ENCODE data around the gene DDX55.
"Not testable (repeated sequence)": the region's sequence is repeated elsewhere in the genome, so short reads cannot be mapped to it uniquely, and the experiment has no call there.

DDX55 gene, protein sequence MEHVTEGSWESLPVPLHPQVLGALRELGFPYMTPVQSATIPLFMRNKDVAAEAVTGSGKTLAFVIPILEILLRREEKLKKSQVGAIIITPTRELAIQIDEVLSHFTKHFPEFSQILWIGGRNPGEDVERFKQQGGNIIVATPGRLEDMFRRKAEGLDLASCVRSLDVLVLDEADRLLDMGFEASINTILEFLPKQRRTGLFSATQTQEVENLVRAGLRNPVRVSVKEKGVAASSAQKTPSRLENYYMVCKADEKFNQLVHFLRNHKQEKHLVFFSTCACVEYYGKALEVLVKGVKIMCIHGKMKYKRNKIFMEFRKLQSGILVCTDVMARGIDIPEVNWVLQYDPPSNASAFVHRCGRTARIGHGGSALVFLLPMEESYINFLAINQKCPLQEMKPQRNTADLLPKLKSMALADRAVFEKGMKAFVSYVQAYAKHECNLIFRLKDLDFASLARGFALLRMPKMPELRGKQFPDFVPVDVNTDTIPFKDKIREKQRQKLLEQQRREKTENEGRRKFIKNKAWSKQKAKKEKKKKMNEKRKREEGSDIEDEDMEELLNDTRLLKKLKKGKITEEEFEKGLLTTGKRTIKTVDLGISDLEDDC

GRCh38 chr12:123601602-123602489 is at the start of gene DDX55:
Gene DDX55 (plus strand): TSS chr12:123602099. CDS start chr12:123602149, 50 bp downstream.
- peak; percentile 71 to 73 for DNase-seq (ENCODE audit: extremely low read depth in 1 of 2, low read depth in 1 of 2)

DNA sequence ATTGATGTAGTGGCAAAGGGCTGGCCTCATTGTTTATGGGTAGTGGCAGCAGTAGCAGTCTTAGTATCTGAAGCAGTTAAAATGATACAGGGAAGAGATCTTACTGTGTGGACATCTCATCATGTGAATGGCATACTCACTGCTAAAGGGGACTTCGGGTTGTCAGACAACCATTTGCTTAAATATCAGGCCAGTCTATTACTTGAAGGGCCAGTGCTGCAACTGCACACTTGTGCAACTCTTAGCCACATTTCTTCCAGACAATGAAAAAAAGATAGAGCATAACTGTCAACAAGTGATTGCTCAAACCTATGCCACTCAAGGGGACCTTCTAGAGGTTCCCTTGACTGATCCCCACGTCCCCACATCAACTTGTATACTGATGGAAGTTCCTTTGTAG is 47.8 kb upstream of the DDX55 start:
- DNase-seq (ENCODE audit: extremely low read depth in 1 of 2, low read depth in 1 of 2) = not testable (repeated sequence)

DNA sequence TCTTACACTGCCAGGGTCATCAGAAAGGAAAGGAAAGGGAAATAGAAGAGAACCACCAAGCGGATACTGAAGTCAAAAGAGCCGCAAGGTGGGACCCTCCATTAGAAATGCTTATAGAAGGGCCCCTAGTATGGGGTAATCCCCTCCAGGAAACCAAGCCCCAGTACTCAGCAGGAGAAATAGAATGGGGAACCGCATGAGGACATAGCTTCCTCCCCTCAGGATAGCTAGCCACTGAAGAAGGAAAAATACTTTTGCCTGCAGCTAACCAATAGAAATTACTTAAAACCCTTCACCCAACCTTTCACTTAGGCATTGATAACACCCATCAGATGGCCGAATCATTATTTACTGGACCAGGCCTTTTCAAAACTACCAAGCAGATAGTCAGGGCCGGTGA is 47.1 kb upstream of the DDX55 start:
- DNase-seq (ENCODE audit: extremely low read depth in 1 of 2, low read depth in 1 of 2) = not testable (repeated sequence)

DNA sequence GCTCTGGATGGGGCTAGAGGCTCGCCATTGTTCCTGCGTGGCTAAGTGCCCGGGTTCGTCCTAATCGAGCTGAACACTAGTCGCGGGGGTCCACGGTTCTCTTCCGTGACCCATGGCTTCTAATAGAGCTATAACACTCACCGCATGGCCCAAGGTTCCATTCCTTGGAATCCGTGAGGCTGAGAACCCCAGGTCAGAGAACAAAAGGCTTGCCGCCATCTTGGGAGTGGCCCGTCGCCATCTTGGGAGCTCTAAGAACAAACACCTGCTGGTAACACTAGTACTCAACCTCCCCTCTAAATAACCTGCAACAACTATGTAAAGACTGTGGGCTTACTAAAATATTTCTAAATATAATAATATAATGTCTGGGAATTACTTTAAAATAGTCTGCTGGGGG is 43.4 kb upstream of the DDX55 start:
- DNase-seq (ENCODE audit: extremely low read depth in 1 of 2, low read depth in 1 of 2) = not testable (repeated sequence)

DNA sequence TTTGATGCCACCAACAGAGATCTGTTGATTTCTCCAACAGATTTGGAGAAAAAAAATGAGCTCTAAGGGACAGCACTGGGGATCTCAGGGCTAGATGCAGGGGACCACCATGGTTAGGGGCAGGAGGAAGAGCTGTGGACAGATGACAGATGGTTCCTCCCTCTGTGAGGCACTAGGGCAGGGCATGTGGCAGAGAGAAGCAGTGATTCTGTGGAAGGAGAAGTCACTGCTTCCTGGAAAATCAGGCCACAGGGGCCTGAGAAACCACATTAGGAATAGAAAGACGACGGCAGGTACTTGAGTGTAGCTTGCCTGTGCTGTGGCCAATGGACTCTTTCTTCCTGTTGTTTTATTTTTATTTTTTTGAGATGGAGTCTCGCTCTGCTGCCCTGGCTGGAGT is 42.4 kb upstream of the DDX55 start:
- DNase-seq (ENCODE audit: extremely low read depth in 1 of 2, low read depth in 1 of 2) = no peak

- no peak for DNase-seq (ENCODE audit: extremely low read depth in 1 of 2, low read depth in 1 of 2)
These were observed 30.5 kb upstream of the DDX55 start for GRCh38 chr12:123571343-123571813.

GRCh38 chr12:123572391-123572790 is 29.5 kb upstream of the DDX55 start:
- DNase-seq (ENCODE audit: extremely low read depth in 1 of 2, low read depth in 1 of 2) = no peak

DNA sequence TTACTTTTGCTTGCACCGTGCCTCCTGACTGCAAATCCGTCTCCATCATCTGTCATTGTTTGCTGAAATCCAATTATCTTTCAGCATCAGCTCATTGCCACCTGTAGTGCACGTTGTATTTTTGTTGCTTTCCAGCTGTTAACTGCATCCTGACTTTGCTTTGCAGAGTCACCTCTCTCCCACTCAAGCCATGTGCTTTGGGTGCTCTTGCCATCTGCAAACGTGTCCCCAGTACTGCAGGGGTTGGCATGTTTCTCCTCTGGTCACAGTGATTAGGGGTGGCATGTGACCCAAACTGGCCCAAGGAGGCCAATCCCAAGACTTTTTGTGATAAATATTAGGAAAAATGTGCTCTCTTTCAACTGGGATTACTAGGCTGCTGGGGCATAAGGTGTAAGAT is 28.0 kb upstream of the DDX55 start:
- no peak for DNase-seq (ENCODE audit: extremely low read depth in 1 of 2, low read depth in 1 of 2)

GRCh38 chr12:123576611-123577010 is 25.3 kb upstream of the DDX55 start:
- no peak for DNase-seq (ENCODE audit: extremely low read depth in 1 of 2, low read depth in 1 of 2)

DNA sequence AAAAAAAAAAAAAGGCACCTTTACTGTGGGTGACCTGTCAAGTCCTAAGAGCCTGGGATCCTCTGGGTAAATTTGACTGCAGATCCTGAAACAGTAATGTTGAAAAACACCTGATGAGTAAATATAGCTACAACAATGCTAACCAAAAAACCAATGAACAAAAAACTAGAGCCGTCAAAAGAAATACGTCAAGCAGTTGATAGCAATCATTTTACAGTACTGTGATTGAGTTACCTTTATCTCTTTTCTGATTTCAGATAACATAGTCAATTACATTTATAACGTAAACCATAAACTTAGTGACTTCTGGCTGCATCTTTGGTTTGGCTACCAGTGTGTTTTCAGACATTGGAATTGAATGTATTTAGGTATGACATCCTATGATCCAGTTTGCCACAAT is 23.7 kb upstream of the DDX55 start:
- DNase-seq (ENCODE audit: extremely low read depth in 1 of 2, low read depth in 1 of 2) = no peak

- not testable (repeated sequence) for DNase-seq (ENCODE audit: extremely low read depth in 1 of 2, low read depth in 1 of 2)
These were observed 23.1 kb upstream of the DDX55 start for GRCh38 chr12:123578829-123579228.

GRCh38 chr12:123580772-123581171 is 21.1 kb upstream of the DDX55 start:
- DNase-seq (ENCODE audit: extremely low read depth in 1 of 2, low read depth in 1 of 2) = no peak

- DNase-seq (ENCODE audit: extremely low read depth in 1 of 2, low read depth in 1 of 2) = no peak
These were observed 10.0 kb upstream of the DDX55 start for GRCh38 chr12:123591702-123592481.

DNA sequence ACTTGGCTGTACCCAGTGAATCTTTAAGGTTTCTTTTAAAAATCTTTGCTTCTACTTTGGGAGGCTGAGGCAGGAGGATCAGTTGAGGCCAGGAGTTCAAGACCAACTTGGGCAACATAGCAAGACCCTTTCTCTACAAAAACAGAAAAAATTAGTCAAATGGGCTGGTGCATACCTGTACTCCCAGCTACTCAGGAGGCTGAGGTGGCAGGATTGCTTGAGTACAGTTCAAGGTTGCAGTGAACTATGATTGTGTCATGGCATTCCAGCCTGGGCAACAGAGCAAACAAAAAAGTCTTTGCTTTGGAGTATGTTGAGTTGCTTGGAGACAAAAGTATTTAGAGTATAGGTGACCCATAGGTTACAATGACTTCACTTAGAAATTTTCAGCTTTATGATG is 6.2 kb upstream of the DDX55 start:
- DNase-seq (ENCODE audit: extremely low read depth in 1 of 2, low read depth in 1 of 2) = no peak

DNA sequence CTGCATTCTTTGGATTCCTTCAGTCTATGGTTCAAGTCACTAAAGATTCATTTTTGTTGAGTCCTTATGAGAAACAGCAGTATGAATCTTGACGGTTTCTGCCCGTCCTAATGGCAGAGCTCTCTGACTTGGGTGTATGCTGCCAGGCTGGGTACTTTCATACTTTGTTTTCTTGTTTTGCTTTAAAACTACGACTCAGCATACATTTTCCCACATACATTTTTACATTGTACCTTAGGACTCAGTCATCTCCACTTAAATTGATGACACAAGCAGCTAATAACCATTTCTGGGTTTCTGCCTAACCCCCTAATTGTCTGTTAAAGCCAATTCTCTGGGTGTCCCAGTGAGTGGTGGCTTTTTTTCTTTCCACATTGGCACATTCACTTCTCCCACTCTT is 4.8 kb upstream of the DDX55 start:
- DNase-seq (ENCODE audit: extremely low read depth in 1 of 2, low read depth in 1 of 2) = no peak

DNA sequence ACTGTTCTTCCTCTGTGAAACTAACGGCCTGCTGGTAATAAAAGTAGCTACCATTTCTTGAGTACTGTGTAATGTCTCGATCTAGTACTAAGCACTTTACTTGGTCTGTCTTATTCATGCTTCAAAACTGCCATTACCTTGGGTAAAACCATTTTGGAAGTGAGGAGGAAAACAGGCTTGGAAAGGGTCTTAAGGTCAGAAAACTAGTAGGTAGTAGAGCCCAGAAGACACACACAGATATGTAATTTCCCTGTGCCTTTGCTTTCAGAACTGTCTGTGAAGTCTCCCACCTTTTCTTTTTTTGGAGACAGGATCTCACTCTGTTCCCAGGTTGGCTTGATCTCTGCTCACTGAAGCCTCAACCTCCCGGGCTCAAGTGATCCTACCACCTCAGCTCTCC is 3.4 kb upstream of the DDX55 start:
- DNase-seq (ENCODE audit: extremely low read depth in 1 of 2, low read depth in 1 of 2) = no peak

GRCh38 chr12:123599310-123599709 is 2.6 kb upstream of the DDX55 start:
- DNase-seq (ENCODE audit: extremely low read depth in 1 of 2, low read depth in 1 of 2) = no peak

DNA sequence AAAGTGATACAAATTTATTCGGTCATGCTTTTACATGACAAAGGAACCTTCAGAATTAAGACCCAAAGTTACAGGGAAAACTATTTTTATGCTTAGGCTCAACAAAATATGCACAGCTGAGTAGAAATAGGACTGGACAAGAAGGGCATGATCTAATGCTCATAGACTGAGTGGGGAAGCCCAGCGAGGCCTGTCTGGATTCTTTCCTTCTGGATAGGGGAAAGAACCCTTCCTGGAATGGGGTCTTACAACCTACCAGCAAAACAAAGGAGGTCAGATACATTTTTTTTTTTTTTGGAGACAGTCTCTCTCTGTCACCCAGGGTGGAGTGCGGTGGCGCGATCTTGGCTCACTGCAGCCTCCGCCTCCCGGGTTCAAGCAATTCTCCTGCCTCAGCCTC is 2.2 kb upstream of the DDX55 start:
- DNase-seq (ENCODE audit: extremely low read depth in 1 of 2, low read depth in 1 of 2) = no peak

DNA sequence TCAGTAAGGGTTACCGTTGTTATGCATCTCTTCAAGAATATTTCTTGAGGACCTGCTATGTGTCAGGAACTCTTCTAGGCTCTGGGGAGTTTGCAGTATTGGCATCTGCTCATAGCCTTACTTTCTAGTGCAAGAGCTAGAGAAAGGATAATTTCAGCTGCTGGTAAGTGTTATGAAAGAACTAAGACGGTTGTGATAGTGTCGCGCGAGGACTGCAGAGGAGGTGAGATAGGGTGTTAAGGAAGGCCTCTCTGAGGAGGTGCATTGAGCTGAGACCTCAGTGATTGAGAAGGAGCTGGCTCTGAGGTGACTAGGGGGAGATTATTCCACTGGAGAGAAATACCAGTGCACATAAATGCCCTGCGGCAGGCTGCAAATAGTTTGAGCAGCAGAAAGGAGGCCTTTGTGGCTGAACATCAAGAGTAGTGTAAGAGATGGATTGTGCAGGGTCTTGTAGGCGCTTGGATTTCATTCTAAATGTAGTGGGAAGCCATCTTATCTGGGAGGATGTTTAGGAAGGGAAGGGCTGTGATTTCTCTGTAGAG is 824 bp downstream of the DDX55 start:
- no peak for DNase-seq (ENCODE audit: extremely low read depth in 1 of 2, low read depth in 1 of 2)

GRCh38 chr12:123603495-123603894 is 1.6 kb downstream of the DDX55 start:
- DNase-seq (ENCODE audit: extremely low read depth in 1 of 2, low read depth in 1 of 2) = not testable (repeated sequence)

Measured in stimulated activated CD8-positive, alpha-beta memory T cell treated with anti-CD3 and anti-CD28 coated beads, Interleukin-7, amount 100 ng/mL, for 48 hours (primary cell).